ENCODE data around the gene GRIK4.
A peak's percentile ranks its signal among the peaks of the same experiment; 100 is the strongest.
"Not testable (repeated sequence)": the region's sequence is repeated elsewhere in the genome, so short reads cannot be mapped to it uniquely, and the experiment has no call there.

Gene GRIK4

GRCh38 chr11:120973501-120973900 is 462.0 kb downstream of the GRIK4 start:
- DNase-seq = no peak

- DNase-seq = no peak
Observed at GRCh38 chr11:120974466-120974865, 462.9 kb downstream of the GRIK4 start.

- DNase-seq = no peak
Observed at GRCh38 chr11:120974965-120975364, 463.4 kb downstream of the GRIK4 start.

DNA sequence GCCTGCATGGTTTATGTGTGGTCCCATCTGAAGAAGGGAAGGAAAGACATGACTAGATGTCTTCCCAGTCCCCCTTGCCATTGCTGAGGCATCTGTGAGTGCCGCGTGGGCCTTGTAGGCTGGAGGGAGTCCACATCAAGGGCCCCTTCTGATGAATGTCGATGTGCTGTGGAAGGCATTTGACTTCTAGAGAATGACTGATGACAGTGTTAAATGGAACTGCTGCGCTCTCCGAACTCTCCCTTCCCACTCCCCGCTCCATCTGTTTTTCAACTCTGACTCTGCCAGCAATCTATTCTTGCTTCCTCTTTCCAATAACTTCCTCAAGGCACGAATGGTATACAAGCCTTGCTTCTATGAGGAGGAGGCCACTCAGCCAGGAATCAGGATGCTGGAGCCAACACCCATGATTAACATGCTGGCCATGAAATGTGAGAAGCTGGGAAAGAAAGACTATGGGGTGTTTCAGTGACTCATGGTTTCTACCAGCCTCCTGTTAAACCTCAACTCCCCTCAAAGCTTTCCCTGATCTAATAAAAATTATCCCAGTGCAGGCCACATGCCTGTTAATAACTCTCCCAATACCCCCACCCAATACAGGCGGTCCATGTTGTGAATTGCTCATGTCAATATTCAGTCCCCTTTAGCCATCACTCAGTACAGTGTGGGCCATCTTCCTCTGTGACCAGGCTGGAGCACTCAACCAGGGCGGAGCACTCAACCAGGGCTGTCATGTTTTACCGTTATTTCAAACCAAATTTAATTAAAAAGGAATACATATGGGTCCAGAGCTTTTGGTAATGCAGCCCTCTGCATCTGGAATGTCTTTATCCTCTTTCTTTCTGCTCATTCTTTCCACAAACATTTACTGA is 466.0 kb downstream of the GRIK4 start:
- no peak for DNase-seq

GRCh38 chr11:120978701-120979100 is 467.2 kb downstream of the GRIK4 start:
- no peak for DNase-seq

GRCh38 chr11:120985718-120986569 is 474.4 kb downstream of the GRIK4 start:
- peak; percentile 21 for DNase-seq

DNA sequence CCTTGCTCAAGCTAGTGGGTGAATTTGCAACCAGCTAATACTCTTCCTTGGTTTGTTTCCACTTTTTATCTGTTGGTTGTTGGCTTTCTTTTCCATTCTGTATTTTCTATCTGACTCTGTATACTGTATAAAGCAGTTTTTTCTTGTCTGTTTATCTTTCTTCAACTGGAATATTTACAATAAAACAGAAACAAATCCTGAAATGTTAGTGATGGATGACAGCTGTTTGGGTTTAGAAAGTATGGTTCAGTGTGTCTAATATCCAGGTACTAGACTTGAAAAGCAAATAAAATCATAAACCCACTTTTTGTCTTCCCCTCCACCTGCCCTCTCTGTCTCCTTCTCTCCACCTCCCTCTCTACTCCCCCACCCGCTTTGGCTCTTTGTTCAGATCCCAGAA is 477.1 kb downstream of the GRIK4 start:
- DNase-seq = no peak

DNA sequence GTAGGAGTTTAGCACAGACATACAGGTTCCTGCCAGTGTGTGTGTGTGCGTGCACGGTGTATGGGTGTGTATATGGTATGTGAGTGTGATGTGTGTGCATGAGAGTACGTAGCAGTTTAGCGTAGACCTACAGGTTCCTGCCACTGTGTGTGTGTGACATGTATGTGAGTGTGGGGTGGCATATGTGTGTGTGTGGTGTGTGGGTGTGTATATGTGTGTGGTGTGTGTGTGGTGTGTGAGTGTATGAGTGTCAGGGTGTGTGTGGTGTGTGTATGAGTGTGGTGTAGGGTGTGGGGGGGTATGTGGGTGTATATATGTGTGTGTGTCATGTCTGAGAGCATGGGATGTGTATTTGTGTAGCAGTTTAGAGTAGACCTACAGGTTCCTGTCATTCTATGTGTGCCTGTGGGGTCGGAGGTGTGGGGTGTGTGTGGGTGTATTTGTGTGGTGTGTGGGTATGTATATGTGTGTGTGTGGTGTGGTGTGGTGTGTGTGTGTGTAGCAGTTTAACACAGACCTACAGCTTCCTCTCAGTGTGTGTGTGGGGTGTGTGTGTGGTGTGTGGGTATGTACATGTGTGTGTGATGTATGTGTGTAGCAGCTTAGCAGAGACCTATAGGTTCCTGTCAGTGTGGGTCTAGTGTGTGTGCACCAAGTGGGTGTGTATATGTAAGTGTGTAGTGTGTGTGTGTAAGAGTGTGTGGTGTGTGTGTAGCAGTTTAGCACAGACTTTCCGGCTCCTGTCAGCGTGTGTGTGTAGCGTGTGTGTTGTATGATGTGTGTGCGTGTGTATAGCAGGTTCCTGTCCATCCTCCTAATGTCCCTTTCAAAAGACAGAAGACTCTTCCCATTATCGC is 480.5 kb downstream of the GRIK4 start:
- no peak for DNase-seq

DNA sequence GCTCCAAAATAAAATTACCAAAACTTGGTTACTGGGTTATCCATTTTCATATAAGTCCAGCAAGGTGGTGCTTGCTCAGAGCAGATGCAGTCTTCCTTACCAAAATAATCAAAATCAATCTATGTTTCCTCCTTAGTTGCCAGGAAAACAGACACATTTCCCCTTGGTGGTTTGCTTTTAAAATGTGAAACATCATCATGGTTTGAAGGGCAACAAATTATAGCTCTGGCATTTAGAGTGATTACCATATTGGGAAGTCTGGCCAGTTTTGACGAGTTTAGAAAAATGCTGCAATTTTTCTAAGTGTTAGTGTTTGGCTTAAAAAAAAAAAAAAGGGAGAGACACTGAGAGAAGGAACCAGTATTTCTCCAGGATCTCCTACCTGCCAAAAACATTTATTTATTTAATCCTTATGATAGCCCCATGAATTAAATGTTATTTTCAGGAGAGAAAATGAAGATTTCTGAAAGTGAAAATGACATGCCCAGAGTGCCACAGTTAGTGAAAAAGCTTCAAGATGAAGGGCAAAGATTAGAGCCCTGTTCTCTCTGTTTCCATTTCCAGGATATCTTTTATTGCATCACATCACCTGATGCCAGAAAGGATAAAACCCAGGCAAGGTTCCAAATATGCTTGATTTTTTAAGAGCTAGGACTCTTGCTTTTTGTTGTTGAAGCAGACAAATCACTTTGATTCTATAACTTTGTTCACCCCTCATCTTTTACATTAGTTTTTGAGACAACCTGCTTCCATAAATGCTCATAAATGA is 482.7 kb downstream of the GRIK4 start:
- DNase-seq = no peak

DNA sequence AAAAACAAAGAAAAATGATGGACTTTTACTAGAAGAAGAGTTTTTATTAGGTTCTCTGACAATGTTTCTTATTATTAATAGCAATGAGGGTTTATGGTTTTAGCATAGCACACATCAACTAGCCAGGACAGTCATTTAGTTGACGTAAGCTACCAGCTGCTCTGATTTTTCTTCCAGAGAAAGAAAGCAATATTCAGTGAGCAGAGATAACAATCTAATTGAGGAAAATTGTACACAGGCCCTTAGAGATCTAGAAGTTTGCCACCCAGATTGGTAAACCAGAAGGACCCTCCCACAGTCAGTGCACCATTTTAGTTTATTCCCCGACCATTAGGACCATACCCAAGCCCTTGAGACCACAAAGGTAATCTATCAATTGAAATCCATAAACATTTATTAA is 483.6 kb downstream of the GRIK4 start:
- DNase-seq = no peak

- DNase-seq = no peak
Observed at GRCh38 chr11:120996973-120997372, 485.4 kb downstream of the GRIK4 start.

DNA sequence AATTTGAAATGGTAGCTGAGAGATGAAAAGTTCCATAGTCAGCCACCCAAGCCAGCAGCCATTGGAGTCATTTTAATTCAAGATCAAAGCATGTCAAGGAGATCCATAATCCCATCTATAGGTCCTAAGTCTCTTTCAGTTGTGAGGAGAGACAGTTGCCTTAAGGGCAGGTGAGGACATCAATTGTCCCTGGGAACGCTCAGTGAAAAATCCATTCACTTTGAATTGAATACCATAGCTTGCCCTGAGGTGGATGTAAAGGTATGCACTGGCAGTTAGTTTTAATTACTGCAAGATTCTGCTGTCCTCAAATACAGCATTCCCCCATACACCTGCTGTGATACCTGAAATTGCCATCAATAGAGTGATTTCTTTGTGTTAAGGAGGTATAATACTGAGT is 487.0 kb downstream of the GRIK4 start:
- DNase-seq = no peak

DNA sequence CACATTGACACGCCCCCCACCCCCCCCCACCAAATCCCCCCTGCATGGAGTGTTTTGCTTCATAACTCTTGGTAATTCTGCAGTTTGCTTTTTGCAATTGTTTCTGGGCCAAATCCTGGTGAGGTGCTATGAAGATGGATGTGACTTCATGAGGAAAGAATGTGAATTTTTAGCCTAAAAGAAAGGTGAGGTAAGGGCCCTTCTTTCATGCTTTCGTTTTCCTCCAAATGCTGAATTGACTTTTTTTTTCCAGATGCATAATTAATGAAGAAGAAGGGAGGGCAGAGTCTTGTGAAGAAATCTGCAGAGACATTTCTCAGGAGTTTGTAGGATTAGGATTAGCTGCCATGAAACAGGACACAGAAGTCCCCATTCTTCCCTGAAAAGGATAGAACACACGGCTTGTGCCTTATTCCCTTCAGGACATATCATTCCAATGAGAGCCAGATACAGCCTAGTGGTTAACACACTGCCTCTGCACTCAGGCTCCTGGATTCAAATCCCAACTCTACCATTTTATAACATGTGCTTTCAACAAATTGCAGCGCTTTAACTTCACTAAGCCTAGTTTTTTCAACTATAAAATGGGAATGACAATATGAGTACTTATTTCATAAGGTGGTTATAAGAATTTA is 492.8 kb downstream of the GRIK4 start:
- no peak for DNase-seq

GRCh38 chr11:121006922-121007321 is 495.4 kb downstream of the GRIK4 start:
- no peak for DNase-seq

DNA sequence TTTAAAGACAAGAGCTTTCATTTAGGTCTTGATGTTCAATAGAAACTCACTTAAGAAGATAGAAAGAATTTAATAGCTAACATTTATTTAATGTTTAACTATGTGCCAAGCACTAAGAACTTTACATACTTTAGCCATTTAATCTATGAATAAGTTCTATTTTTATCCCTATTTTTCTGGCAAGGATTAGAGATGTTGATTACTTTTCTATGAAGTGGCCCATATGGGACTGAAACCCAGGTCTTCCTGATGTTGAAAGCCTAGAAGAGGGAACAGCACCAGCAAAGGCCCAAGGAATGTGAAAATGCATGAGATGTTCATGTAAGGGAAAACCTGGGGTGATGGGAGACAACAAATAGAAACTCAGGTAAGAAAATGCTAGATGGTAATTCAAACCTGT is 497.0 kb downstream of the GRIK4 start:
- DNase-seq = no peak

GRCh38 chr11:121012091-121012490 is 500.5 kb downstream of the GRIK4 start:
- DNase-seq = no peak

DNA sequence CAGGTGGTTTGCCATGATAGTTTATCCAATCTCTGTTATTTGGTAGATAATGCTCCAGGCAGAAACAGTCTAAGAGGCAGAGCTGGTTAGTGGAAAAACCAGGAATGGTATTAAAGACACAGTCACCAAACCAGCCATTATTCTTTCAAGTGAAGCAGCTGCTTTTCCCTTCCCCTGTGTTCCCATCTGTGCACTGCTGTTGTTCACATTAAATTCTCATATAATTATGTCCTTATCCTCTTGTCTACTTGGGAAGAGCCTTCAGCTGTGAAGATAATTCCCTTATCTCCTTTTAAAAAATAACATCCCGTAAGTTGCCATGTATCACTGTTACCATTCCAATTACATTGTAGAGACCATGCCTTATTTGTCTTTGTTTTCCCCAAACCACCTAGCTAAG is 507.2 kb downstream of the GRIK4 start:
- no peak for DNase-seq

- not testable (repeated sequence) for DNase-seq
Observed at GRCh38 chr11:121021718-121022117, 510.2 kb downstream of the GRIK4 start.

- DNase-seq = peak; percentile 59
Observed at GRCh38 chr11:121023848-121024751, 512.6 kb downstream of the GRIK4 start, which contains the start of gene TBCEL. Gene TBCEL, plus strand, starts transcription at chr11:121024102. Its CDS starts 21,589 bp downstream, at chr11:121045691.

GRCh38 chr11:121024989-121025388 is 513.4 kb downstream of the GRIK4 start:
- no peak for DNase-seq
